IPS-11a (cell line): ENCODE results near the gene IL12B.
"Not testable (repeated sequence)": the region's sequence is repeated elsewhere in the genome, so short reads cannot be mapped to it uniquely, and the experiment has no call there.

Source experiments
- H3K4me3 ChIP-seq: one replicate; pipeline ENCODE4 v1.5.1; 2013; ENCODE audit warnings: low read depth, low read length, control low read depth

The IL12B gene

DNA sequence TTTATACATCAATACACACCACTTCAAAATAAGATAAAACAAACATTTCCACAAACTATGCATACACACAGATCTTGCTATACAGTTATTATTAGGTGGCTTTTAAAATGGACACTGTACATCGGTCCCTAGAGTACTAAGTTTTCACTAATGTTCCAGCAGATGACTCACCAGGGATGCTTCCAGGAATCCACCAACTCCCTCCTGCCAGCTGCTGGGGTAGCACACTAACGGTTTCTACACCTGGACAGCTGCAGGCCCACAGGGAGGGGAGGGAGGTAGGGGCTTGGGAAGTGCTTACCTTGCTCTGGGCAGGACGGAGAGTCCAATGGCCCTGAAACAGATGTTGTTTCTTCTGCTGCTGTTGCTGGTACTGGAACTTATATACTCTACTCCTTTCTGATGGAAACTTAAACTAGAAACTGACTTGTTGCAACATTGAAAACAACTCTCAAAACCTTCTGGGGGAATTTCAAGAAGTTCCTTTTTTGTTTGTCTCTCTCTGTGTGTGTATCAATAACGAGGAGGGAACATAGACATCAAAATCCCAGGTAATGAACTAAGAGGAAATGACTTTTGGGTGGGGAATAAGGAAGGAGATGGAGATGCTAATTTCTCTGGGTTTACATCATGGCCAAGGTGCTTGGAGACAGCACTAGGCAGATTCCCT is at the start of gene IL12B:
IL12B (minus strand) TSS at position 357 of the 670 bp plus-strand sequence. CDS start 3,705 bp downstream, outside the sequence.
- peak within 1 kb of the TSS; percentile 39 for H3K4me3 ChIP-seq

DNA sequence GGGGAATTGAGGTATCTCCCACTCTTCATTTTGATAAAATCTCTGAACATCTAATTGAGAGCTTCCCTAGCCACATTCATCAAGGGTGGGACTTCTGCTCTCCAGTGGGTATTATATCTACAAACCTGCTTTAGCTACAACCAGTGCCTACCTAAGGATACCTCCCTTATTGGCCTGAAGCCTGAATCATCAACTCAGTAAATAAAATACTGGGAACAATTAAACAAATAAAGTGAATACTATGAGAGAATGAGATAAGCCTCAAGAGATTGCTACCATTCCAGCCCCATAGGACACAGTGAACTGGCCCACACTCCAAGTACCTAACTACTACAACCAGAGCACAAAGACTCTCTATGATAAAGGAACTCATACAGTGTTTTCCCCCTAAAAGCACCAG is 47.4 kb upstream of the IL12B start:
- no peak overlapping the region for H3K4me3 ChIP-seq

DNA sequence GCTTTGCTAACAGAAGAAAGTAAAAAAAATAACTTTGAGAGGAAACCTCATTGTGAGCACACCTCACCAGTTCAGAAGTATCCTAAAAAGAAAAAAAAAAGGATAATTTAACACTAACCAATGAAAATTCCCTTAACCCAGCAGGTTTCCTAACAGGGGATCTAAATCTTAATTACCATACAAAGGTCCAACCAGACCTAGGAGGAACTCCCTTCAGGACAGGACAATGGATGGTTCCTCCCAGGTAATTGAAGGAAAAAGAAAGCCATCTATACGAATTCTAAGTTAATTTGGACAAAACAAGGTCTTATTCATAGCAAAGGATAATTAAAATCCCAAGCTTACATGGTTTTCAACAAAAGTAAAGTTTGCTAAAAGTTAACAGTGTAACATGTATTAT is 37.6 kb upstream of the IL12B start:
- not testable (repeated sequence) for H3K4me3 ChIP-seq

DNA sequence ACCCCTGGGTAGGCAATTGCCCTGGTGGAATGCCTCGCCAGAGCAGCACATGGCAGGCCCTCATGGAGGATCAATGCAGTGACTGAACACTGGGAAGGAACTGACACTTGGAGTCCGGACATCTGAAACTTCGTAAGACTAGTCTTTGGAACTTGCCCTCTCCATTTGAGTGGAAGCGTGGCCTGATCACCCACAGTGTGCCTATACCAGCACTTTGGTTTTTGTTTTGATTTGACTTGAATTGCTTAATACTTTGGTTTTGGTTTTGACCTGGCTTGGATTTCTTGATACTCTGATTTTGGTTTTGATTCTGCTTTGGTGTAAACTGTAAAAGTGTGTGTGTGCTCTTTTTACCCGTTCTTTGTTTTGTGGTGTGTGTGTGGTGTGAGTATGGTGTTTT is 36.5 kb upstream of the IL12B start:
- not testable (repeated sequence) for H3K4me3 ChIP-seq

DNA sequence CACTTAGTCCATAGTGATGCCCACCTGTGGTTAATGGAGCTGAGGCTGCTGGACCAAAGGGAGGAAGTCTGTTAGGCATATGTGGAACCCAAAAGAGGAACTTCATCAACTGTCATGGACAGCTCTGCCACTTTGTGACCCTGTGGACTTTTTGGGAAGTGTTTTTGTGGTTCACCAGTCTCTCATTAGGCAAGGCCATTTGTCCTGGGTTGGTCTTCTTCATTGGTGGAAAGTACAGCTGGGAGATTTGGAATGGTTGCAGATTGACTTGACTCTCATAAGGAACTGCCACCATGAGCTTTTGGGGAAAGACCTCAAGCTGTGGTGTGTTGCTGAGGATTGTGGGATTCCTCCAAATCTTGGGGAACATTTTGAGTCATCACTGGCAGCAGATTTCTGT is 31.9 kb upstream of the IL12B start:
- H3K4me3 ChIP-seq: no peak overlapping the region

DNA sequence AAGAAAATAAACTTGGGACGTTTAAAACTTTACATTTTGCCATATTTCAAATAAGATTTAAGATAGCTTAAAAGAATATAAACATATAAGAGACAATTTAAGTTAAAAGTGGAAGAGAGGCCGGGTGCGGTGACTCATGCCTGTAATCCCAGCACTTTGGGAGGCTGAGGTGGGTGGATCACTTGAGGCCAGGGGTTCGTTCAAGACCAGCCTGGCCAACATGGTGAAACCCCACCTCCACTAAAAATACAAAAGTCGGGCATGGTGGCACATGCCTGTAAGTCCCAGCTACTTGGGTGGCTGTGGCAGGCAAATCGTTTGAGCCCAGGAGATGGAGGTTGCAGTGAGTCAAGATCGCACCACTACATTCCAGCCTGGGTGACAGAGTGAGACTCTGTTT is 29.6 kb upstream of the IL12B start:
- H3K4me3 ChIP-seq: not testable (repeated sequence)

DNA sequence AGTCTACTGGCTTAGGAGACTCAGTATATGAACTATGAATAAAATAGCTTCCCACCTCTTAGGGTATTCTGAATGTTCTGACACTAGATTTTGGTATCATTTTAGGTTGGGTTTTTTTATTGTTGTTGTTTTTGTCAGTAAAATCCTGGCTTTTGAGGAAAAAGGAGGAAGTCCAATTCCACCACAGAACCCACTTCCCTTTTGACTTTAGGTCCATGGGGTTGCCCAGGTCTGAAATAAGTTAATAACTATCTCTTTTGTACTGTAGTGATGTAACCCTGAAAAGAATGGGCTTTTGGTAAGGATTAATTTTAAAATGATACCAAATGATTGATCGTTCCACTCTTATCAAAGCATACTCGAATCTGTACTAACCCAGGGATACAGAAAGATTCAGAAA is 29.1 kb upstream of the IL12B start:
- no peak overlapping the region for H3K4me3 ChIP-seq

DNA sequence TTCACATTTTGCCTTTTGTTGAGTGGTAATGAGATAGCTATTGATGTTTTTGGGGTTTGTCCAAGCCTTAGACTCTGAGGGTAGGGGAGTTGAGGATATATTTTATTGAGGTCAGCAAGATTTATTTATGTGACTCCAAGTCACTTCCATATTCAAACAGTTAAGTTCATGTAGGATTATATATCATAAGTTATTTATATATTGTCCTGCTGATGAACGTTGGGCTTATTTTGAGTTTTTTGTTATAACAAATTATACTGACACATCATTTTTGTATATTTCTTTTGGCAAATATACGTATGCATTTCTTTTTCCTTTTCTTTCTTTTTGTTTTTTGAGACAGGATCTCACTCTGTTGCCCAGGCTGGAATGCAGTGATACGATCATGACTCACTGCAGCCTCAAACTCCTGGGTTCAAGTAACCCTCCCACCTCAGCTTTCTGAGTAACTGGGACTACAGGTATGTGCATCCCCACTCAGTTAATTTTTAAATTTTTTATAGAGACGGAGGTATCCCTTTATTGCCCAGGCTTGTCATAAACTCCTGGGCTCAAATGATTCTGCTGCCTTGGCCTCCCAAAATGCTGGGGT is 23.5 kb upstream of the IL12B start:
- H3K4me3 ChIP-seq: no peak overlapping the region

DNA sequence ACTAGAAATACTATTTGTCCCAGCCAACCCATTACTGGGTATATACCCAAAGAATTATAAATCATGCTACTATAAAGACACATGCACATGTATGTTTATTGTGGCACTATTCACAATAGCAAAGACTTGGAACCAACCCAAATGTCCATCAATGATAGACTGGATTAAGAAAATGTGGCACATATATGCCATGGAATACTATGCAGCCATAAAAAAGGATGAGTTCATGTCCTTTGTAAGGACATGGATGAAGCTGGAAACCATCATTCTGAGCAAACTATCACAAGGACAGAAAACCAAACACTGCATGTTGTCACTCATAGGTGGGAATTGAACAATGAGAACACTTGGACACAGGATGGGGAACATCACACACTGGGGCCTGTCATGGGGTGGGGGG is 20.4 kb upstream of the IL12B start:
- H3K4me3 ChIP-seq: not testable (repeated sequence)

DNA sequence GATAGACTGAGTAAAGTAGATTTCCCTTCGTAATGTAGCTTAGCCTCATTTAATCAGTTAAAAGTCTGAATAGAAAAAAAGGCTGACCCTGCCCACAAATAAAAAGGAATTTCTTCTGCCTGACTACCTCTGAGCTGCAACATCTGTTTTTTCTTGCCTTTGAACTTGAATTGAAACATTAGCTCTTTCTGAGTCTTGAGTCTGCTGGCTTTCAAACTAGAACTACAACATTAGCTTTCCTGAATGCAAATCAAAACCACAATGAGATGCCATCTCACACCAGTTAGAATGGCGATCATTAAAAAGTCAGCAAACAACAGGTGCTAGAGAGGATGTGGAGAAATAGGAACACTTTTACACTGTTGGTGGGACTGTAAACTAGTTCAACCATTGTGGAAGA is 19.9 kb upstream of the IL12B start:
- not testable (repeated sequence) for H3K4me3 ChIP-seq

DNA sequence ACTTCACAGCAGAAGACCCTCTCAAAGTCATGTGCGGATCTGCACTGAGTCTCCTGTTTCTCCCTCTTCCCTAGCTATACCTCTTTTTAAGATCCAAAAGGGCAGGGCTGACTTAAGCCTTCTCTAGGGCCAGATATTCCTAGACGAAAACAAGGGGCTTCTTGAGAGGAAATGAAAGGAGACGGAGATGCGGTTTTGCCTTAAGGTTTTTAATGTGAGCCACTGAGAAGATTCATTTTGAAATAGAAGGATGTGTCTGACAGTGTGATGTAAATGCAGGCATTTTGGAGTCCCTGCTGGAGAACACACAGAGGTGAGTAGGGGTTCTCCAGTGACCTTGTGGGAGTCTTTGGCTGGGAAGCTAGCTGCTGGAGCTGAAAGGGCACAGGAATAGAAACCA is 15.6 kb upstream of the IL12B start:
- H3K4me3 ChIP-seq: no peak overlapping the region

DNA sequence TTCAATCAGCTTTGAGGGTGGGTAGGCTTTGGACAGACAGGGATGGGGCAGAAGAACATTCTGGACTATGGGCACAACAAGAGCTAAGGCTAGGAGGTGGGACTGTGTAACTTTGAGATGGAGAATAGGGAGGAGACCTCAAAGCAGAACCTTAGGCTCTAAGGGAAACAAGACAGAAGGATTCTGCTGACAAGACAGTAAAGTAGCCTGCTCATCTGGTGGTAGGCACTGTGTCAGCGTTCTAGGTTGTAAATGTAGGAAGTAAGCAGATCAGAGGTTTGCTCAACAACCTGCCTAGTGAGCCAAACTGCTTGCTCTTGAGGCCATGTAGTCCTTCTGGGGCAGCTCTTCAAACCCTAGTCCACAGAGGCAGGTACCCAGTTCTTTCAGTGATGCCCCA is 15.0 kb upstream of the IL12B start:
- H3K4me3 ChIP-seq: no peak overlapping the region

DNA sequence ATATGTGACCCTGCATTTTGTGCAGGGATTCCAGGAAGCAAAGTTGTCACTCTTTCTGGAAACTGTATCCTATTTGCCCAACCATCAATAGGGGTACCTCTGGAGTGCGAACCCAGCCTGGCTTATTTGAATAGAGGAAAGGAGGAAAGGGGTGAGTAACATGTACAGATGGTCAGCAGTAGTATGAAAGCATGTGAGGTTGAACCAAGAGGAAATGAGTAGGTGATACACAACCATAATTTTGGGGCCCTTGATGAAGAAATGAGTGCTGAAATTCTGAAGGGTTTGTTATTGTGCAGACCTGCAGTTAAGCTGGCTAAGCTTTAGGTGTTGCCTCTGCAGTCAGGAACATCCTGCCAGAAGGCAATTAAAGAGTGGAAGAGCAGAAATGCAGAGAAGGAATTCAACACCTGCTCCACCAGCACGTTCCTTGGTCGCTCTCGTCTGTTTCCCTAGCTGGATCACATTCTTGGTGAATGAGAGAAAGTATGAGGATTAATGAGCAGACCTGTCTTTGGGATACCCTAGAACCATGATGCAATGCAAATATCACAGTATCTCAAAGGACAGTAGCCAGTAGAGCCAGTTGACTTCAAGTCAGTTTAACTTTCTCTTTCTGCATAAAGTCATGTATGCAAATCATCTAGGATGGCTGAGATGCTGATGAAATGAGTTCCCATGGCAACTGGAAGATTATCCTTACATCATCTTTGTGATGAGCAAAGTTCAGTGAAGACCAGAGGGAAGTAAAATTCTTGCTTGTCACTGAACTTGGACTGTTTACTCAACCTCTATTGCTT is 13.2 kb upstream of the IL12B start:
- no peak overlapping the region for H3K4me3 ChIP-seq

DNA sequence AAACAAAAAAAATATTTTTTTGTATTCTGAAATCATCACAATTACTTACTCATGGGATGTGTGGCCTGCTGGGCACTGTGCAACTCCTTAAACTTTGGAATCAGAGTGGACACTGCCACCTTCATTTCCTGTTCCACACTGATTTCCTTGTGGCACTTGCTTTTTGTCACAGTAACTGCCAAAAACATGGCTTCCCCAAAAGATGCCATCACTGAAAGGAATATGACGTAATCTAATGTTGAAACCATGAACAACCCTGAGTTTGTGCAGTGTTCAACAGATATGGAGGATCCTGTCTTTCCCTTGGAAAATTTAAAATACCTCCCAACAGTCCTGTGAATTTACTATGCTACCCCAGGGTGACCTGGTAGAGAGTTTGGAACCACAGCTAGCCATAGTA is 12.6 kb upstream of the IL12B start:
- H3K4me3 ChIP-seq: no peak overlapping the region

DNA sequence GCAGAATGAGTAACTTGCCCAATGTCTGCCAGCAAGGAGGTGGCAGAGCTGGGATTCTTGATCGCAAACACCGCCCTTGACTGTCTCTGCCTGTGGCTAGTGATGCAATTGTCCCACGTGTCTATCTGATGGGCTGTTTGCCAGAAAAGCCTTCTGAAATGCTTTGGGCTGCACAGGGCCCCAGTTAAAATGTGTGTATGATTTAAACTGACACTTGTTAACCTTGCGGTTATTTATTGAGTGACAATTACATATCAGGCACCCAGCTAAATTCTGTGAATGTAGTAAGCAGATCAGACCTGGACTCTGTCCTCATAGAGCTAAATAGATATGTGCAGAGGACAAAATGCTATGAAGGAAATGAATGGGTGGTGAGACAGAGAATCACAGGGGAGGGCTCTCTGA is 11.6 kb upstream of the IL12B start:
- no peak overlapping the region for H3K4me3 ChIP-seq

DNA sequence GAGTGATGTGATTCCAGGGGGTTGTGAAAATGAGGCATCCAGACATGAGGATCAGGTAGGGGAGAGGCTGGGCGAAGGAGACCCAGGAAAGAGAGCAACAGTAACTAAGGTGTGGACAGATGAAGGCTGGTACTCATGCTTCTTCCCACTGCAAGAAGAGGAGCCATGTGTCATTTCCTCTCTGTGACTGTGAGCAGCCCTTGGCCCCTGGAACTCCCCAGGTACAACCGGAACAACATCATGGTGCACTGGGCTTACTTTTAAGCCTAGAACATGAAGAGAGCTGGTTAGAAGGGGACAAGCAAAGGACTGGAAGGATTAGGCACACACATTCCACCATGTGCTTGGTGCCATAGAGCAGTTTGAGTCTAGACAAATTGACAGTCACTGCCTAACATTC is 10.9 kb upstream of the IL12B start:
- H3K4me3 ChIP-seq: no peak overlapping the region

DNA sequence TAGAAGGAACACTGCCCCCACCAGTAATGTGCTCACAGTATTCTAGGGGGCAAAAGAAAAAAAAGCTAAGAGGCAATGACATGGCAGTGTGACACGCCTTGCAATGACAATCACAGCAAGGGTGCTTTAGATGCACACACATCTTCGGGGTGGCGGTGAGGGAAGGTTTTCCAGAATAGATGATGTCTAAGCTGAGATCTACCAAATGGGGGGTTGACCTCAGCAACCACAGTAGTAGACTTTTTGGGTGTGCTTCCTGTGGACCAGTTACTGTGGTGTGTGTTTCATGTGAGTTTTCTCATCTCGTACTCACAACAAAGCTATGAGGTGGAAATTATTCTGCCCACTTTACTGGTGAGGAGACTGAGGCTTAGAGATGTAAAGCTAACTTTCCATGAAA is 10.2 kb upstream of the IL12B start:
- no peak overlapping the region for H3K4me3 ChIP-seq

DNA sequence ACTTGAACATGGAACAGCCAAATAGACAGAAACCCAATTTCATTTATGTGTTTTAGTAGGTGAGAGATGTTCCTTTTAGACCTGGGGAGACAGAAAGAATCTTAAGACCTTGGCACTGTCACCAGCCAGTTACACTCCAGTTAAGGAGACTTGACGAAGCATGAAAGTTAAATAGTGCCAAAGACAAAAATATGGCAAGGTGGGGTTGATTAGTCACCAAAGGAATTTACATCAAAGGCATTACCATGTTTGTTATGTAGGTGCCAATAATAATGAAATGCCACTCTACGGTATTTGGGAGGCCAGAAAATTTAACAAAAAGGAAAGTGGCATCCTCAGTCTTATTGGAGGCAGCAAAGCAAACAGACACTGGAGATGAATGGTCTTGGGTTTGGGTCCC is 9.2 kb upstream of the IL12B start:
- H3K4me3 ChIP-seq: no peak overlapping the region

DNA sequence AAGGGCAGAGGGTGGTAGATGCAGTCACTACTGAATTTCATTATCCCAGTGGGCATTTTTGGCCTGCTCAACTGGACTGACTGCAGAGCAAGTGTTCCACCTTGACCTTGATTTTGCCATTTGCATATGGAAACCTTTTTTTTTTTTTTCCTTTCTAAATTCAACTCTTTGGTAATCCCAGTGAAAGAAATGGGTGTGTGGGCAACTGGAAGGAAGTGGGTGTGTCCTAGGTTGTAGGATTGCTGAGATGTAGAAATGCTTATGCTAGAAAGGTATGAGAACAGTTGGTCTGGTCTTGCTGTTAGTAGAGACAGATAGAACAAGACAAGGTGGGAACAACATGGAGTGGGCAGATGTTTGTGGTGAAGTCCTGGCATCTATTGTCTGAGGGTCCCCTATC is 7.8 kb upstream of the IL12B start:
- no peak overlapping the region for H3K4me3 ChIP-seq

DNA sequence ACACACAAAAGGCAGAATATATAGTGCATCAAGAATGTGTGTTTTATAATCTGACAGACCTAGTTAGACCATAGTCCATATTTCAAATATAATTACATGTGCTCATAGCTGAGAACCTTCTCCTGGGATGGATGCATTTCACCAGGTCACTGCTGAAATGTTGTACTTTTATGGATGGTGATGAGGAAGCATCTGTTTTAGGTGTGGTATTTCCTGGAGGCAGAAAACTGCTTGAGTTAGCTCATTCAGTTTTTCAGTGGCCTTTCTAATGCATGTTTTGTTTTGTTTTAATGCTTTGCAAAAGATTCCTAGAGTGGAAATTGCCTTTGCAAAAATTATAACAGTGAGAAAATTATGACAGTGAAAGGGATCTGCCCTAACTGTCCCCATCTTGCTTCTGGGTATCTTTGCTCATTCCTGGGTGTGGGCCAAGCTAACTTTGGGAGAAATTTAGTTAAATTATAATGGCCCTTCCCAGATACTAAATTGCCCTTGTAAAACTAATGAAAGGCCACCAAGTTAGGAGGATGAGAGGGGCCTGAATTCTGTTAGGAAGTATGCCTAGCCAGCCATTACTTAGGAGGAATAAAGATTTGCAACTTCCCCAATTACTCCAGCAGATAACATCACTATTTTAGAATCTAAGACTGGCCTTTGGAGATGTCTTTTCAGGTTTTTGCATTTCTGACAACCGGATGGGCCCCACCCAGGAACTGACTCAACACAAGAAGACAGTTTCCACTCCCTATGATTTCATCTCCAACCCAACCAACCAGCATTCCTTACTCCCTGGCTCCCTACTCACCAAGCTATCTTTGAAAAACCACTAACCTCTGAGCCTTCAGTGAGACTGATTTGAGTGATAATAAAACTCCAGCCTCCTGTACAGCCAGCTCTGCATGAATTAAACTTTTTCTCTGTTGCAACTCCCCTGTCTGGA is 7.0 kb upstream of the IL12B start:
- no peak overlapping the region for H3K4me3 ChIP-seq

DNA sequence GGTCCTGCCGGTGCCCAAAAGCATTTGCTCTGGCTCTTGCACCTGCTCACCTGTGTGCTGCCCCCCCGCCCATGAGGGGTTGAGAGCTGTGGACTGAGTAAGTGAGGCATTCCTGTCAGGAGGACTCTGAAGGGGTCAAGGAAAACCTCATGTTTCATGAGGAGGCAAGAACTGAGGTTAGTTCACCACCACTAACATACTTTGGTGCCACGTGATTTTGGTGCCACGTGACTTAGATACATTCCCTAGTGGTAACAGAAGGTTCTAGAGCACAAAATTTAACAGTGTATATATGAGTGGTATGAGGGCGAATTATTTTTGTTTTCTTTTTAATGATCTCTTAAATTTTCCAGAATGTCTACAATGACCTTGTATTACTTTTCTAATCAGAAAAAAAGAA is 6.3 kb upstream of the IL12B start:
- no peak overlapping the region for H3K4me3 ChIP-seq
